Ishikawa (cell line): ENCODE data around the gene HMOX1.

Experiments used
- FOXM1 ChIP-seq: IDR thresholded peaks from 2 replicates; pipeline ENCODE4 v1.6.1; 2012; ENCODE audit warnings: low read depth, borderline replicate concordance
- REST ChIP-seq: IDR thresholded peaks from 2 replicates; pipeline ENCODE4 v1.6.1; 2012; ENCODE audit warnings: low read depth, mild to moderate bottlenecking
- TEAD4 ChIP-seq: IDR thresholded peaks from 2 replicates; pipeline ENCODE4 v1.6.1; 2012

- TF ChIP-seq FOXM1: no peak
- TF ChIP-seq TEAD4: no peak
- no peak for TF ChIP-seq REST
Observed at GRCh38 chr22:35349704-35350538, 31.0 kb upstream of the HMOX1 start.
